C4-2B (cell line): ENCODE results near the gene BCHE.

Experiments used
- H3K27ac ChIP-seq: fragments of 450-650 bp; 2 replicates; pipeline ENCODE4 v1.5.1; 2017
- CTCF ChIP-seq: fragments of 450-650 bp; conservative IDR thresholded peaks from 2 replicates; pipeline ENCODE4 v1.5.1; 2017; ENCODE audit warnings: mild to moderate bottlenecking
- ZFX ChIP-seq: fragments of 450-650 bp; IDR thresholded peaks from 2 replicates; pipeline ENCODE4 v1.6.1; 2017

The BCHE gene

DNA sequence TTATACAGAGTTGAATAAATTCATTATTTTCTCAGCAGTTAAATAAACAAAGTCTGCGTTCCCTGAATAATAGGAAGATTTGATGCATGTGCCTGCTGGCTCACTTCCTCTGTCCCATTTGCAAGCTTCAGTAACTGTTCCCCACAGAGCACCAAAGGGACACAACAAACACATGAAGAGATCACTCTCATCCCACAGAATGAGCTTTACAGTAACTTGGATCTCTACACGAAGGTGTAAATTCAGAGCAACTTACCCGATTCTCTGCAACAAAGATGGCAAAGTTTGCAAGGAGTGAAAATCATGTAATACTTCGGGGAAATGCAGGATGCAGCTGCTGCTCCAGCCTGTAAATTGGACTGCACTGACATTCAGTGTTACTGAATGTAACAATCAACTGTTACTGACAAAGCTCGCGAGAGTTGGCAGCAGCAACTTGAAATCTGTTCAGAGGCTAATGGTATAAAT is at the start of gene BCHE:
TSS of gene BCHE (minus strand) at position 366 of the 468 bp plus-strand sequence. CDS start 6,390 bp downstream, outside the sequence.
- H3K27ac ChIP-seq: peak within 1 kb of the TSS; percentile 19; the same call in 1 of the 2 replicates
- TF ChIP-seq CTCF: no peak
- TF ChIP-seq ZFX: no peak

DNA sequence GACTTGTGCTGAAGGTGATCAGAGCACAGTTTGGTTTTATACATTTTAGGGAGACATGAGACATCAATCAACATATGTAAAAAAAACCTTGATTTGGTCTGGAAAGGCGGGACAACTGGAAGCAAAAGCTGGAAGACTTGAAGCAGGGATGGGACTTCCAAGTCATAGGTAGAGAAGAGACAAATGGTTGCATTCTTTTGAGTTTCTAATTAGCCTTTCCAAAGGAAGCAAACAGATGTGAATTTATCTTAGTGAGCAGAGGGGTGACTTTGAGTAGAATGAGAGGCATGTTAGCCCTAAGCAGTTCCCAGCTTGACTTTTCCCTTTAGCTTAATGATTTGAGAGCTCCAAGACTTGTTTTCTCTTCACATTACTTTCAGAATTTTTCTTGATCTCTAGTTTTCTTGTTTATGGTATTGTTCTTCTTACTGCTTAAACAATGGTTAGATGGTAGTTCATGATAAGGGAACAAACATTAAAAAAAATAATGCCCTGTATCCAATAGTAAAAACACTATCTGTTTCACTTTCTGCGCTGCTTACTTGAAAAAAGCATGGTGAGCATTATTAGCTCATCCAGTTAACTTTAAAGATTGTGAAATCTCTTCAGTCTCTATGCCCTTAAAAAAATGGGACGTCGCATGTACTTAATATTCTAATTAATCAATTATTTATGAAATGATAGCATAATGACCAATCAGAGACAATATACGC is 48.5 kb upstream of the BCHE start:
- TF ChIP-seq ZFX (no peak), CTCF (no peak)

DNA sequence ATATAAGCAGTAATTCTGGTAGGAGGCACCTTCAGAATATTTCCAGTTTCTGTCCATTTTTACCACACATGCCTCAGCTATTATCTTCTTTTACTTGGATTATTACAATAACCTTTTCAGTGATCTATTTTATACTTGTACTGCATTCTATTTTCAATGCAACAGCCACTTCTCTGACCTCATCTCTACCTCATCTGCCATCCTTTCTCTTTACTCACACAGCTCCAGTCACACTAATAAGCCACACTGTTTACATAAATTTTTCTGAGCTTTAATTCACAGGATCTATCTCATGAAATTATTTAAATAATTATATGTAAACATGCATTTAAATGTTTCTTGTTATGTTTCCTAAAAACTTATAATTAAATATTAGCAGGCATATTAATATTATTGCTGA is 47.3 kb upstream of the BCHE start:
- H3K27ac ChIP-seq: no peak overlapping the region
- TF ChIP-seq ZFX (no peak), CTCF (no peak)

More for the DNA sequence above, 48.5 kb upstream of the BCHE start:
- no peak overlapping the region for H3K27ac ChIP-seq

DNA sequence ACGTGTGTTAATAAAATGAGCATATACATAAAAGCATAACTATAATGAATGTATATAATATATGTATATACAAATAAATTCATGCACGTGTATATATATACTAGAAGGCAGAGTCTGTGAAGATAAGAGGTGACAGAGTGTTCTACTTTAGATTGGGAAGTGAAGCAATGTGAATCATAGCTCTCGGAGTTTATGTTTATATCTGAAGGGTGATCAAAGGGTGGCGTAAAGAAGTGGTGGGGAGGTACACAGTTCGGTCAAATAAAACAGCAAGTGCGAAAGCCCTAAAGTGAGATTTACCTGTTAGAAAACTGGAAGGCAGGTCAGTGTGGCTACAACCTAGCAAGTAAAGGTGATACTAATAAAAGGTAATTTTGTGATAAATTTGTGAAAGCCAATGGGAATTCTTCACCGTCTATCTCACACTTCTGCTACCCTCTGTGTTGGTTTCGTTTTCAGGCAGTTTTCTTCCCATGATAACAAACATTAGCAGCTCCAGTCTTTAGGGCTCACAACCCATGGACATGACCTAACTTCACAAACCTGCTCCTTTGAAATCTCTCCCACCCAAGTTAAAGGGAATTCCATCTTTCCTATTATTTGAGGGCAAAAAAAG is 46.7 kb upstream of the BCHE start:
- no peak overlapping the region for H3K27ac ChIP-seq
- no peak for TF ChIP-seq CTCF
- TF ChIP-seq ZFX: no peak

DNA sequence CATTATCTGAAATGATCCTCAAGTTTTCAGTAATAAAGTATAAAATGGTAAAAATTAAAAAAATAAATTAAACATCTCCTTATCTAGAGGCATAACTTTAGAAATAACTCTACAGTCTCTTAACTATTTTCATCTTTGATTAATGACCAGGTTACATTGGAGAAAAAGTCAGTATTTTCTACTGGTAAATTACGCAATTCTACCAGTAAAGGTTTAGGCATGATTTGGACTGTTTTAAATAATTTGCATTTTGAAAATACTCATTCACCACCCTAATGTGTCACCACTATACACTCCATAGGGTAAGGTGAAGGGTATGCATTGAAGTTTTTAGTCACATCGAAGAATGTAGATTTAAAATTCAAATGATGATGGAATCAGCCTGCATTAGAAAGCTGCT is 45.9 kb upstream of the BCHE start:
- TF ChIP-seq ZFX: no peak
- TF ChIP-seq CTCF: no peak
- H3K27ac ChIP-seq: no peak overlapping the region

DNA sequence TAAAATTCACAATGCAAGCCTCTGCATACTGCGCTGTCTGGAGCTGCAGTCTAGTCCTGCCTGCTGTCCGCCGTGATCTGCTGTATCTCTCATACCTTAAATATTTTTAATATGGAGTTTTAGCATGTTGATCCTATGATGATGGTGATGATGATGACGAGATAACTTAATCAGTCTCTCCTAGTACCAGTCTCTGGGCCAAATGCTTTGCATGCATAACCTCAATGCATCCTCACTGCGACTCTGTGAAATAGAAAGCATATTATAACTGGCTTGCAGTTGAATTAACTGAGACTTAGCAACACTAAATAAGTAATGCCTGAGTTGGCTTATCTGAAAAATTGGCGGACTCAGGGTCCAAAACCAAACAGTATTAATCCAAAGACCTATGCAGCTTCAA is 38.4 kb upstream of the BCHE start:
- no peak overlapping the region for H3K27ac ChIP-seq
- TF ChIP-seq ZFX (no peak), CTCF (no peak)

GRCh38 chr3:165874663-165875489 is 37.7 kb upstream of the BCHE start:
- no peak overlapping the region for H3K27ac ChIP-seq
- no peak for TF ChIP-seq ZFX
- TF ChIP-seq CTCF: 0 out of 2 replicates have a peak, but pooled peaks have one; percentile 7
